Nephron (organoid): ENCODE results near the gene NOTUM.

ENCODE experiments used
- H3K27ac Mint-ChIP-seq, 3 experiments: 2 replicates each; pipeline ENCODE4 v1.8.0; 2020; ENCODE audit warnings: mixed read lengths in 3 of 3, mild to moderate bottlenecking in 2 of 3, moderate library complexity in 1 of 3
- H3K27me3 Mint-ChIP-seq: 2 replicates; pipeline ENCODE4 v1.8.0; 2021; ENCODE audit warnings: low read depth, mild to moderate bottlenecking, moderate library complexity, mixed read lengths
- H3K36me3 Mint-ChIP-seq: 2 replicates; pipeline ENCODE4 v1.8.0; 2020; ENCODE audit warnings: low read depth, mixed read lengths
- H3K4me1 Mint-ChIP-seq: 2 replicates; pipeline ENCODE4 v1.8.0; 2020; ENCODE audit warnings: mixed read lengths
- H3K4me3 Mint-ChIP-seq, 3 experiments: 2 replicates each; pipeline ENCODE4 v1.8.0; 2020; ENCODE audit warnings: mild to moderate bottlenecking in 3 of 3, mixed read lengths in 3 of 3, moderate library complexity in 2 of 3
- H3K9me3 Mint-ChIP-seq: 2 replicates; pipeline ENCODE4 v1.8.0; 2020; ENCODE audit warnings: mixed read lengths
- TF ChIP-seq, protein P1 (sequence below), 3 experiments: fragments of 200-600 bp; sonication (generic); IDR thresholded peaks; one replicate each; pipeline ENCODE4 v1.5.0; 2021; ENCODE audit warnings: antibody characterized with exemption in 3 of 3; ENCODE audit not compliant: unreplicated experiment in 3 of 3

NOTUM gene

DNA sequence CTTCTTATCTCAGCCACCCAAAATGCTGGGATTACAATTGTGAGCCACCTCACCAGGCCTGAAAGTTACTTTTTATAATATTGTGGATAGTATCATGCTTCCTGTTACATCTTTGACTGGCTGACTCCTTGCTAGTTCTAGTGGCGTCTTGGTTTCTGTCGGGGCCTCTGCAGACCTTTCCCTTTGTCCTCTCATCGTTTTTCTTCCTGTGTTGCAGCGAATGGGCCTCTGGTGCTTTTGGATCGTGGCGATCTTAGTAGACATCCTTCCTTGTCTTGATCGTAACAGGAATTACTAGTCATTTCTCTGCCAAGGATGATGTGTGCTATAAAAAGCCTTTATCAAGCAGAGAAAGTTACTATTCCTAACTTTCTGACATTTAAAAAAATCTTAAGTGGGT is 37.2 kb upstream of the NOTUM start:
- H3K4me1 Mint-ChIP-seq = peaks cover 28% of the 10 kb centered on the region
- H3K4me3 Mint-ChIP-seq = no peak overlapping the region
- peak overlapping the region; percentile 59 to 88 (median 74) for H3K27ac Mint-ChIP-seq
- no peaks in the 10 kb centered on the region for H3K9me3 Mint-ChIP-seq
- H3K27me3 Mint-ChIP-seq = no peaks in the 10 kb centered on the region
- TF ChIP-seq, protein P1, sequence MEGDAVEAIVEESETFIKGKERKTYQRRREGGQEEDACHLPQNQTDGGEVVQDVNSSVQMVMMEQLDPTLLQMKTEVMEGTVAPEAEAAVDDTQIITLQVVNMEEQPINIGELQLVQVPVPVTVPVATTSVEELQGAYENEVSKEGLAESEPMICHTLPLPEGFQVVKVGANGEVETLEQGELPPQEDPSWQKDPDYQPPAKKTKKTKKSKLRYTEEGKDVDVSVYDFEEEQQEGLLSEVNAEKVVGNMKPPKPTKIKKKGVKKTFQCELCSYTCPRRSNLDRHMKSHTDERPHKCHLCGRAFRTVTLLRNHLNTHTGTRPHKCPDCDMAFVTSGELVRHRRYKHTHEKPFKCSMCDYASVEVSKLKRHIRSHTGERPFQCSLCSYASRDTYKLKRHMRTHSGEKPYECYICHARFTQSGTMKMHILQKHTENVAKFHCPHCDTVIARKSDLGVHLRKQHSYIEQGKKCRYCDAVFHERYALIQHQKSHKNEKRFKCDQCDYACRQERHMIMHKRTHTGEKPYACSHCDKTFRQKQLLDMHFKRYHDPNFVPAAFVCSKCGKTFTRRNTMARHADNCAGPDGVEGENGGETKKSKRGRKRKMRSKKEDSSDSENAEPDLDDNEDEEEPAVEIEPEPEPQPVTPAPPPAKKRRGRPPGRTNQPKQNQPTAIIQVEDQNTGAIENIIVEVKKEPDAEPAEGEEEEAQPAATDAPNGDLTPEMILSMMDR (IDR thresholded peaks at IDR 0.05; ENCODE audit: unreplicated experiment in 3 of 3) = no peak
- H3K36me3 Mint-ChIP-seq = peaks cover 5% of the 10 kb centered on the region

DNA sequence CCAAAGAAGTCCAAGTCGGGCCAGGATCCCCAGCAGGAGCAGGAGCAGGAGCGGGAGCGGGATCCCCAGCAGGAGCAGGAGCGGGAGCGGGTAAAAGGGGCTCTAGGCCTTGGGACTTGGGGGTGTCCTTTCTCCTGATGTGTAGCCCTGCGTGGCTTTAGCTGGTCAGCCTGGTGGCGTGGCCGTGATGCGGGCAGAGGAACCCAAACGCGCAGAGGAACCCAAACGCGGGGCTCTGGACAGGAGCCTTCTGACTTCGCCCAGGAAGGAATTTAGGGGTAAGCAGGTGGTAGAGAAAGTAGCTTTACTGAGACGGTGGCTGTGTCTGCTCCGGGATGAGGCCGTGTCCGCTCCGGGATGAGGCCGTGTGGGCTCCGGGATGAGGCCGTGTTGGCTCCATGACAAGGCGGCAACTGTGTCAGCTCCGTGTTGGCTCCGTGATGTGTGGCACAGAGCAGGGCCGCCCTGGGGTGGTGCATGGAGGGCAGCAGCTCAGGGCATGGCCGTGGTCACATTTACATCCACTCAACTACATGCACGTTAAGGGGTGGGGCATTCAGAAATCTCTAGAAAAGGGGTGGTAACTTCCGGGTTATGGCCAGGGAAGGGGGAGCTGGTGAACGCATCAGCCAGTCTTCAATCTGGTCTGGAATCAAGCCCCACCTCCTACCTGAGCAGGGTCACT is 35.9 kb upstream of the NOTUM start:
- Mint-ChIP-seq H3K4me3 (no peak overlapping the region), H3K9me3 (no peaks in the 10 kb centered on the region), H3K27me3 (no peaks in the 10 kb centered on the region), H3K36me3 (peaks cover 5% of the 10 kb centered on the region), H3K4me1 (peaks cover 34% of the 10 kb centered on the region), H3K27ac (no peak overlapping the region)
- TF ChIP-seq, protein P1 (IDR thresholded peaks at IDR 0.05; ENCODE audit: unreplicated experiment in 3 of 3) = no peak

DNA sequence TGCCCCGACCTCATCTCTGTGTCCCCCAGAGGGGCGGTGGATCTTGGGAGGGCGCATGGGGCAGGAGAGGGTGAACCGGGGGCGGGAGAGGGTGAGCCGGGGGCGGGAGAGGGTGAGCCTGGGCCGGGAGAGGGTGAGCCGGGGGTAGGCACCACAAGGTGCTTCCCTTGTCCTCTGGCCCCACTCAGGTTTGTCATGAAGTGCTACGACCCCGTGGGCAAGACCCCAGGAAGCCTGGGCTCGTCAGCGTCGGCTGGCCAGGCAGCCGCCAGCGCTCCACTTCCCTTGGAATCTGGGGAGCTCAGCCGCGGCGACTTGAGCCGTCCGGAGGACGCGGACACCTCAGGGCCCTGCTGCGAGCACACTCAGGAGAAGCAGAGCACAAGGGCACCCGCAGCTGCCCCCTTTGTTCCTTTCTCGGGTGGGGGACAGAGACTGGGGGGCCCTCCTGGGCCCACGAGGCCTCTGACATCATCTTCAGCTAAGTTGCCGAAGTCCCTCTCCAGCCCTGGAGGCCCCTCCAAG is 35.3 kb upstream of the NOTUM start:
- H3K27ac Mint-ChIP-seq = no peak overlapping the region
- H3K27me3 Mint-ChIP-seq = no peaks in the 10 kb centered on the region
- TF ChIP-seq, protein P1 (IDR thresholded peaks at IDR 0.05; ENCODE audit: unreplicated experiment in 3 of 3) = no peak
- H3K4me3 Mint-ChIP-seq = no peak overlapping the region
- no peaks in the 10 kb centered on the region for H3K9me3 Mint-ChIP-seq
- peaks cover 8% of the 10 kb centered on the region for H3K36me3 Mint-ChIP-seq
- H3K4me1 Mint-ChIP-seq = peaks cover 40% of the 10 kb centered on the region

DNA sequence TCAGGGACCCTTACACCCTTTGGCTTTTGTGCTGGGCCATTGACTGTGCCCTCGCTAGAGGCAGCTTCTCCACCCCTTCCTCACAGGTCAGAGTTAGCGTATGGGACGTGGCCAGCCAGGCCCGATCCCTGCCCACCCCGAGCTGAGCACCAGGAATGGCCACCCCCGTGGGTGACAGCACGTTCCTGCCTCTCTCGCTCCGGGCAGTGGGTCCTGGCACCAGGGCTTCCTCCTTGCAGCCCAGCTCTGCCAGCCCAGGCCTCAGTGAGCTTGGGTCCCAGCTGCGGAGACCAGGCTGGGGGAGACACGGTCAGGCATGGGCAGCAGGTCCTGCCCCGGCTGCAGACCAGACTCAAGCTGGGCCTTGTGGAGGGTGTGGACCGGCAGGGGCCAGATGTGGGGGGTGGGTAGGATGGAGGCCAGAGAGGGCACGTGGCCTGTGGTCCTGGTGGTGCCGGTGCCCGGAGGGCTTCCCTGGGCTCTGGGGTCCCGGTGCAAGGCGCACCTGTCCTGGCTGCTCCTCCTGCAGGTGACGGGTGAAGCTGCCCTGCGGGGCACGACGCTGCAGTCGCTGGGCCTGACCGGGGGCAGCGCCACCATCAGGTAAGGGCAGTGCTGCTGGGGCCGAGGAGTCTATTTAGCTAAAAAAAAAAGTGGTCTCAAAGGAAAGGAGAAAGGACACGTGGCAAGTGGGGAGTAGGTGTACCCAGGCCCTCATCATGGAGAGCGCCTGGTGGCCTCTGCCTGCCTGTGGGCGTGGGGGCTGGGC is 34.7 kb upstream of the NOTUM start:
- H3K36me3 Mint-ChIP-seq = peaks cover 11% of the 10 kb centered on the region
- no peak overlapping the region for H3K27ac Mint-ChIP-seq
- H3K27me3 Mint-ChIP-seq = no peaks in the 10 kb centered on the region

DNA sequence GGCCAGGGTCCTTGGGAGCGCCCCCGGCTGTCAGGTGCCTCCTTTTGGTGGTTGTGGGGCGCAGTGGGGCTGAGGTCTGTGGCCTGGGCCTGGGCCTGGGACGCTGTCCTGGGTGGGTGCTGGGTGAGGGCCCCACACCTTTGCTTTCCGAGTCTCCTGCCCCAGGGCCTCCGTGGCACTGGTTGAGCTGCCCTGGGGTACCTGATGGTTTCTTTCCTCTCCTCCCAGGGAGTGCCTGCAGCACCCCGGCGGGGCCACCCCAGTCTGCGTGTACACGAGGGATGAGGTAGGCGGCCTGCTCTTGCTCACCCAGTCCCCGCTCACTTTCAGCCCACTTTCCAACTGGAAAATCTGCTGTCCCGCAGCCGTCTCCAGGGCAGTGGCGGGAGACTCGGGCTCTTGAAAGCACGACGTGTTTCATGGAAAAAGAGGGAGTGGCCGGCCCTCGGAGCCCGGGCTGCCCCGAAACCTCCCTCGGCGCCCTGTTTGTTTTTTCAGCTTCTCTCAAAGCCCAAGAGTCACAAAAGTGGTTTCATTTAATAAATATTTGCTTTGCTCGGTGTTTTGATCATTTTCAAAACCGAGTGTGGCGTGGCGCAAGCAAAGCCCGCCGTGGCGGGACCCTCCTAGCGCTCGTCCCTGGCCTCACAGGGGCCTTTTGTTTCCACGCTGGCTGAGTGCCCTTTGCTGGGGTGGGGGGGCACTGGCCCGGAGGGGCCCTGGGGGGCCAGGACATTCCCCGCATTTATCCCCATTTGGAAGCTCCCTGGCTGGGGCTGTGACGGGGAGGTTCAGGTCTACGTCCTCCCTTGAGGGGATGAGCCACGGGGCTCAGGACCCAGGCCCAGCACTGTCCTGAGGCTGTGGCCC is 33.8 kb upstream of the NOTUM start:
- Mint-ChIP-seq H3K4me3 (no peak overlapping the region), H3K9me3 (no peaks in the 10 kb centered on the region), H3K36me3 (peaks cover 18% of the 10 kb centered on the region), H3K27ac (peak overlapping the region in 2 of 3 experiments; percentile 45 to 52), H3K4me1 (peaks cover 38% of the 10 kb centered on the region), H3K27me3 (no peaks in the 10 kb centered on the region)
- TF ChIP-seq, protein P1 (IDR thresholded peaks at IDR 0.05; ENCODE audit: unreplicated experiment in 3 of 3) = no peak

More for the DNA sequence above, 34.7 kb upstream of the NOTUM start:
- Mint-ChIP-seq H3K4me1 (peaks cover 44% of the 10 kb centered on the region), H3K4me3 (no peak overlapping the region), H3K9me3 (no peaks in the 10 kb centered on the region)
- TF ChIP-seq, protein P1 (IDR thresholded peaks at IDR 0.05; ENCODE audit: unreplicated experiment in 3 of 3) = no peak
